Nephron progenitor cell (in vitro differentiated cells): ENCODE data around the gene EP400.

Experiments used
- DNase-seq: peaks from one replicate; pipeline ENCODE4 v3.0.0; 2021
- H3K27ac Mint-ChIP-seq: 2 replicates; pipeline ENCODE4 v1.8.0; 2021; ENCODE audit warnings: mild to moderate bottlenecking, moderate library complexity, mixed read lengths
- H3K27me3 Mint-ChIP-seq: 2 replicates; pipeline ENCODE4 v1.8.0; 2021; ENCODE audit warnings: mild to moderate bottlenecking, low read depth, mixed read lengths; ENCODE audit not compliant: poor library complexity
- H3K36me3 Mint-ChIP-seq: 2 replicates; pipeline ENCODE4 v1.8.0; 2021; ENCODE audit warnings: low read depth, mixed read lengths
- H3K4me1 Mint-ChIP-seq: 2 replicates; pipeline ENCODE4 v1.8.0; 2021; ENCODE audit warnings: mixed read lengths
- H3K4me3 Mint-ChIP-seq: 2 replicates; pipeline ENCODE4 v1.8.0; 2021; ENCODE audit warnings: mild to moderate bottlenecking, moderate library complexity, mixed read lengths
- H3K9me3 Mint-ChIP-seq: 2 replicates; pipeline ENCODE4 v1.8.0; 2021; ENCODE audit warnings: mild to moderate bottlenecking, moderate library complexity, mixed read lengths
- CTCF ChIP-seq: fragments of 200-600 bp; sonication (generic); IDR thresholded peaks from 2 replicates; pipeline ENCODE4 v1.5.0; 2021; ENCODE audit warnings: antibody characterized with exemption

The EP400 gene

GRCh38 chr12:132062481-132062880 lies 112.7 kb downstream of the EP400 start:
- no peaks in the 10 kb centered on the region for H3K27me3 Mint-ChIP-seq
- H3K4me3 Mint-ChIP-seq: peak overlapping the region; percentile 63
- H3K9me3 Mint-ChIP-seq: no peaks in the 10 kb centered on the region
- H3K4me1 Mint-ChIP-seq: peaks cover 38% of the 10 kb centered on the region
- TF ChIP-seq CTCF: no peak
- peak overlapping the region; percentile 79 for H3K27ac Mint-ChIP-seq
- peaks cover 52% of the 10 kb centered on the region for H3K36me3 Mint-ChIP-seq
- DNase-seq: no peak

GRCh38 chr12:132063491-132063890 lies 113.7 kb downstream of the EP400 start:
- no peaks in the 10 kb centered on the region for H3K27me3 Mint-ChIP-seq
- H3K4me1 Mint-ChIP-seq: peaks cover 33% of the 10 kb centered on the region
- H3K9me3 Mint-ChIP-seq: no peaks in the 10 kb centered on the region
- DNase-seq: no peak
- peaks cover 44% of the 10 kb centered on the region for H3K36me3 Mint-ChIP-seq
- H3K4me3 Mint-ChIP-seq: no peak overlapping the region
- TF ChIP-seq CTCF: no peak
- no peak overlapping the region for H3K27ac Mint-ChIP-seq

- Mint-ChIP-seq H3K27ac (no peak overlapping the region), H3K27me3 (no peaks in the 10 kb centered on the region), H3K4me3 (no peak overlapping the region), H3K36me3 (peaks cover 40% of the 10 kb centered on the region), H3K9me3 (no peaks in the 10 kb centered on the region), H3K4me1 (peaks cover 33% of the 10 kb centered on the region)
- no peak for TF ChIP-seq CTCF
- no peak for DNase-seq
Observed at GRCh38 chr12:132064631-132065030, 114.9 kb downstream of the EP400 start.

- H3K27me3 Mint-ChIP-seq: no peaks in the 10 kb centered on the region
- H3K4me1 Mint-ChIP-seq: peaks cover 29% of the 10 kb centered on the region
- H3K36me3 Mint-ChIP-seq: peaks cover 39% of the 10 kb centered on the region
- no peak overlapping the region for H3K4me3 Mint-ChIP-seq
- no peak overlapping the region for H3K27ac Mint-ChIP-seq
- H3K9me3 Mint-ChIP-seq: no peaks in the 10 kb centered on the region
- TF ChIP-seq CTCF: no peak
- DNase-seq: no peak
Observed at GRCh38 chr12:132065203-132065602, 115.5 kb downstream of the EP400 start.

GRCh38 chr12:132065609-132066344 lies 116.0 kb downstream of the EP400 start:
- H3K27ac Mint-ChIP-seq: peak overlapping the region; percentile 88
- H3K9me3 Mint-ChIP-seq: no peaks in the 10 kb centered on the region
- no peak overlapping the region for H3K4me3 Mint-ChIP-seq
- no peak for DNase-seq
- peaks cover 24% of the 10 kb centered on the region for H3K4me1 Mint-ChIP-seq
- peaks cover 40% of the 10 kb centered on the region for H3K36me3 Mint-ChIP-seq
- TF ChIP-seq CTCF: no peak
- H3K27me3 Mint-ChIP-seq: no peaks in the 10 kb centered on the region

- H3K9me3 Mint-ChIP-seq: no peaks in the 10 kb centered on the region
- H3K36me3 Mint-ChIP-seq: peaks cover 35% of the 10 kb centered on the region
- DNase-seq: no peak
- no peak for TF ChIP-seq CTCF
- H3K4me1 Mint-ChIP-seq: peaks cover 18% of the 10 kb centered on the region
- H3K4me3 Mint-ChIP-seq: no peak overlapping the region
- no peaks in the 10 kb centered on the region for H3K27me3 Mint-ChIP-seq
- H3K27ac Mint-ChIP-seq: peak overlapping the region; percentile 88
Observed at GRCh38 chr12:132066345-132066685, 116.6 kb downstream of the EP400 start.
